ENCODE measurements around the gene PILRA. TPM values are rescaled to one million over a fixed set of nuclear protein-coding genes. Genes with fewer than 3 reads are reported as not detected.
"Not testable (repeated sequence)": the region's sequence is repeated elsewhere in the genome, so short reads cannot be mapped to it uniquely, and the experiment has no call there.

The PILRA gene
- total RNA-seq, 4 donors from 2014 or later = 3.3 to 20.6 (median 6.7) TPM

- no peak overlapping the region for H3K4me3 ChIP-seq
- no peak overlapping the region for H3K27ac ChIP-seq
- H3K4me1 ChIP-seq = no peaks in the 10 kb centered on the region
- DNase-seq = no peak
- H3K27me3 ChIP-seq = no peaks in the 10 kb centered on the region
- intact Hi-C loops (cut with DNase I; ENCODE audit: low total_unique reads) = no loop called here
- H3K36me3 ChIP-seq = no peaks in the 10 kb centered on the region
- H3K9me3 ChIP-seq = no peaks in the 10 kb centered on the region
- TF ChIP-seq CTCF (IDR thresholded peaks at IDR 0.05) (no peak), POLR2A (IDR thresholded peaks at IDR 0.05) (no peak)
Measured at GRCh38 chr7:100360135-100360854, 13.0 kb upstream of the PILRA start.

- Histone ChIP-seq H3K4me3 (no peak overlapping the region), H3K27ac (no peak overlapping the region), H3K9me3 (peaks cover 0 to 3% of the 10 kb centered on the region in 2 donors), H3K27me3 (no peaks in the 10 kb centered on the region), H3K36me3 (no peaks in the 10 kb centered on the region), H3K4me1 (no peaks in the 10 kb centered on the region)
- TF ChIP-seq CTCF (IDR thresholded peaks at IDR 0.05) = no peak
- no peak for TF ChIP-seq POLR2A (IDR thresholded peaks at IDR 0.05)
- intact Hi-C loops (cut with DNase I; ENCODE audit: low total_unique reads) = no loop called here
- DNase-seq = no peak
Measured at GRCh38 chr7:100363098-100363497, 10.2 kb upstream of the PILRA start.

GRCh38 chr7:100363797-100364196 is 9.5 kb upstream of the PILRA start:
- intact Hi-C loops (cut with DNase I; ENCODE audit: low total_unique reads); H3K27ac ChIP-seq; H3K4me1 ChIP-seq; DNase-seq; H3K36me3 ChIP-seq; H3K27me3 ChIP-seq; H3K4me3 ChIP-seq; H3K9me3 ChIP-seq: not testable (repeated sequence)

- H3K36me3 ChIP-seq = no peaks in the 10 kb centered on the region
- DNase-seq = no peak
- H3K4me3 ChIP-seq = no peak overlapping the region
- peaks cover 0 to 3% of the 10 kb centered on the region in 2 donors for H3K9me3 ChIP-seq
- TF ChIP-seq CTCF (IDR thresholded peaks at IDR 0.05) (no peak), POLR2A (IDR thresholded peaks at IDR 0.05) (no peak)
- intact Hi-C loops (cut with DNase I; ENCODE audit: low total_unique reads) = no loop called here
- no peak overlapping the region for H3K27ac ChIP-seq
- H3K27me3 ChIP-seq = no peaks in the 10 kb centered on the region
- no peaks in the 10 kb centered on the region for H3K4me1 ChIP-seq
Measured at GRCh38 chr7:100364480-100364879, 8.8 kb upstream of the PILRA start.

- H3K4me1 ChIP-seq; H3K27me3 ChIP-seq; H3K4me3 ChIP-seq; H3K36me3 ChIP-seq; H3K27ac ChIP-seq; DNase-seq; intact Hi-C loops (cut with DNase I; ENCODE audit: low total_unique reads); H3K9me3 ChIP-seq: not testable (repeated sequence)
Measured at GRCh38 chr7:100365998-100366367, 7.3 kb upstream of the PILRA start.

GRCh38 chr7:100366411-100367250 is 6.7 kb upstream of the PILRA start:
- DNase-seq = no peak
- intact Hi-C loops (cut with DNase I; ENCODE audit: low total_unique reads) = no loop called here
- Histone ChIP-seq H3K4me3 (no peak overlapping the region), H3K27ac (no peak overlapping the region), H3K4me1 (no peaks in the 10 kb centered on the region), H3K9me3 (peaks cover 0 to 3% of the 10 kb centered on the region in 2 donors), H3K27me3 (no peaks in the 10 kb centered on the region), H3K36me3 (no peaks in the 10 kb centered on the region)
- TF ChIP-seq POLR2A (IDR thresholded peaks at IDR 0.05) = no peak

Measured in uterus (tissue), 4 donors.